Liver (tissue), 9 donors: ENCODE data around the gene FSD1L. TPM values are rescaled to one million over a fixed set of nuclear protein-coding genes. Genes with fewer than 3 reads are reported as not detected.

ENCODE experiments used
- DNase-seq: peaks from one replicate; pipeline ENCODE4 v3.0.0-alpha.2; 2017; ENCODE audit warnings: low spot score
- H3K27ac ChIP-seq, 2 donors: one replicate each; pipeline ENCODE4 v1.7.0; 2013; ENCODE audit warnings: inconsistent platforms in 2 of 2, low read length in 2 of 2, control low read depth in 1 of 2, low read depth in 1 of 2, mild to moderate bottlenecking in 1 of 2
- H3K27me3 ChIP-seq, 4 donors: one replicate each; pipeline versions ENCODE4 v1.6.1 to v1.7.0; 2013; ENCODE audit warnings: low read length in 3 of 4, inconsistent platforms in 1 of 4, mild to moderate bottlenecking in 1 of 4, moderate library complexity in 1 of 4; ENCODE audit not compliant: control insufficient read depth in 4 of 4, insufficient read depth in 4 of 4
- H3K36me3 ChIP-seq, 4 donors: one replicate each; pipeline versions ENCODE4 v1.6.1 to v1.7.0; 2013; ENCODE audit warnings: low read length in 3 of 4, mild to moderate bottlenecking in 3 of 4, low read depth in 1 of 4, moderate library complexity in 1 of 4; ENCODE audit not compliant: control insufficient read depth in 4 of 4, insufficient read depth in 3 of 4
- H3K4me1 ChIP-seq, 4 donors: one replicate each; pipeline versions ENCODE4 v1.6.1 to v1.7.0; 2013; ENCODE audit warnings: low read length in 3 of 4, mild to moderate bottlenecking in 3 of 4, moderate library complexity in 1 of 4; ENCODE audit not compliant: control insufficient read depth in 4 of 4, insufficient read depth in 4 of 4
- H3K4me3 ChIP-seq, 3 donors: one replicate each; pipeline versions ENCODE4 v1.6.1 to v1.7.0; 2013; ENCODE audit warnings: low read length in 3 of 3, control low read depth in 1 of 3, low read depth in 1 of 3, mild to moderate bottlenecking in 1 of 3
- H3K9ac ChIP-seq, 2 donors: one replicate each; pipeline ENCODE4 v1.7.0; 2013; ENCODE audit warnings: low read length in 2 of 2, mild to moderate bottlenecking in 2 of 2, moderate library complexity in 2 of 2, control low read depth in 1 of 2, low read depth in 1 of 2
- H3K9me3 ChIP-seq, 4 donors: one replicate each; pipeline versions ENCODE4 v1.6.1 to v1.7.0; 2013; ENCODE audit warnings: low read length in 3 of 4; ENCODE audit not compliant: control insufficient read depth in 4 of 4
- ATF3 ChIP-seq: IDR thresholded peaks from 2 replicates; pipeline ENCODE4 v1.6.1; 2016; ENCODE audit warnings: antibody characterized with exemption
- CTCF ChIP-seq: fragments of 150-350 bp; IDR thresholded peaks from 2 replicates; pipeline ENCODE4 v1.5.1; 2017; ENCODE audit warnings: improper control_type of control experiment, low read depth, low read length; ENCODE audit not compliant: missing input control
- EGR1 ChIP-seq, 2 donors: IDR thresholded peaks; 2 replicates each; pipeline ENCODE4 v1.6.1; 2016 to 2018; ENCODE audit warnings: antibody characterized with exemption in 2 of 2, low read depth in 2 of 2
- FOXA1 ChIP-seq: IDR thresholded peaks from 2 replicates; pipeline ENCODE4 v1.6.1; 2016; ENCODE audit warnings: antibody characterized with exemption
- FOXA2 ChIP-seq: IDR thresholded peaks from 2 replicates; pipeline ENCODE4 v1.6.1; 2016; ENCODE audit warnings: antibody characterized with exemption
- GABPA ChIP-seq, 2 donors: IDR thresholded peaks in 1 of 2; conservative IDR thresholded peaks in 1 of 2; 2 replicates each; pipeline ENCODE4 v1.6.1; 2016; ENCODE audit warnings: antibody characterized with exemption in 2 of 2, mild to moderate bottlenecking in 1 of 2, moderate library complexity in 1 of 2
- HNF4A ChIP-seq, 2 donors: conservative IDR thresholded peaks; 2 replicates each; pipeline ENCODE4 v1.6.1; 2016; ENCODE audit warnings: antibody characterized with exemption in 2 of 2, mild to moderate bottlenecking in 2 of 2
- HNF4G ChIP-seq: IDR thresholded peaks from 2 replicates; pipeline ENCODE4 v1.6.1; 2016; ENCODE audit warnings: antibody characterized with exemption
- JUND ChIP-seq, 2 donors: IDR thresholded peaks; 2 replicates each; pipeline ENCODE4 v1.6.1; 2016; ENCODE audit warnings: antibody characterized with exemption in 2 of 2
- MAX ChIP-seq: IDR thresholded peaks from 2 replicates; pipeline ENCODE4 v1.6.1; 2016; ENCODE audit warnings: antibody characterized with exemption
- NR2F2 ChIP-seq: IDR thresholded peaks from 2 replicates; pipeline ENCODE4 v1.6.1; 2016; ENCODE audit warnings: antibody characterized with exemption
- RAD21 ChIP-seq, 2 donors: IDR thresholded peaks; 2 replicates each; pipeline ENCODE4 v1.6.1; 2016; ENCODE audit warnings: antibody characterized with exemption in 2 of 2, mild to moderate bottlenecking in 2 of 2
- REST ChIP-seq: IDR thresholded peaks from 2 replicates; pipeline ENCODE4 v1.6.1; 2016; ENCODE audit warnings: antibody characterized with exemption, mild to moderate bottlenecking
- RXRA ChIP-seq, 2 donors: IDR thresholded peaks; 2 replicates each; pipeline ENCODE4 v1.6.1; 2017 to 2018; ENCODE audit warnings: antibody characterized with exemption in 2 of 2, mild to moderate bottlenecking in 1 of 2
- SP1 ChIP-seq: IDR thresholded peaks from 2 replicates; pipeline ENCODE4 v1.6.1; 2018; ENCODE audit warnings: antibody characterized with exemption, mild to moderate bottlenecking
- TAF1 ChIP-seq: conservative IDR thresholded peaks from 2 replicates; pipeline ENCODE4 v1.6.1; 2016; ENCODE audit warnings: antibody characterized with exemption, mild to moderate bottlenecking
- YY1 ChIP-seq: IDR thresholded peaks from 2 replicates; pipeline ENCODE4 v1.6.1; 2016; ENCODE audit warnings: antibody characterized with exemption, mild to moderate bottlenecking
- ZBTB33 ChIP-seq: IDR thresholded peaks from 2 replicates; pipeline ENCODE4 v1.6.1; 2016; ENCODE audit warnings: antibody characterized with exemption
- WGBS: extraction: QIAGEN DNeasy Blood & Tissue Kit; methylation state at CpG from one replicate; pipeline ENCODE4 v1.1.7; 2013; 5-methylcytosine and 5-hydroxymethylcytosine counted together
- polyA plus RNA-seq, 2 donors: library from polyadenylated mRNA; stranded (reverse) in 1 of 2; unstranded in 1 of 2; fragments of 200-250 nt in 1 of 2; fragments of >200 nt in 1 of 2; fragmentation: Nextera tagmentation in 1 of 2; extraction: Ambion mirVana in 1 of 2; gene quantifications; one replicate each; pipeline versions ENCODE4 v1.2.1 to v1.2.3, GENCODE V29; 2013 to 2015
- total RNA-seq, 2 donors: library from RNA; depleted of rRNA; stranded (reverse); fragments of >200 nt; gene quantifications; one replicate each; pipeline ENCODE4 v1.2.3, GENCODE V29; 2014
- donor health status: healthy.
- donor health status: healthy.
- donor health status: healthy.
- donor health status: healthy.
- donor health status: healthy.

Gene FSD1L
- total RNA-seq = 1 to 10 TPM; 2.8 to 3.6 TPM
- 1 to 10 TPM in 1 of 2 donors, under 1 TPM in 1; 0.38 to 1.0 TPM for polyA plus RNA-seq

GRCh38 chr9:105447814-105448812, at the start of gene FSD1L:
TSS of gene FSD1L (plus strand) at chr9:105448034. CDS start at chr9:105448221, 187 bp downstream.
- peak; percentile 92 for DNase-seq
- H3K4me3 ChIP-seq = peak within 1 kb of the TSS; percentile 64 to 87 (median 70)
- H3K27ac ChIP-seq = no peak within 1 kb of the TSS
- H3K9me3 ChIP-seq = no peaks in the 10 kb centered on the region
- no peaks in the 10 kb centered on the region for H3K27me3 ChIP-seq
- H3K9ac ChIP-seq = peak within 1 kb of the TSS in 1 of 2 donors; percentile 23
- TF ChIP-seq RAD21 (IDR thresholded peaks at IDR 0.05) (peak in 1 of 2 donors; percentile 64), FOXA1 (no peak), TAF1 (no peak), NR2F2 (no peak), JUND (IDR thresholded peaks at IDR 0.05) (no peak), HNF4G (no peak), ATF3 (no peak), GABPA (IDR thresholded peaks at IDR 0.05 in 1 of 2, conservative IDR thresholded peaks at IDR 0.05 in 1 of 2) (no peak), SP1 (no peak), YY1 (no peak), MAX (no peak), HNF4A (conservative IDR thresholded peaks at IDR 0.05) (no peak), REST (peak; percentile 19), RXRA (IDR thresholded peaks at IDR 0.05) (no peak), CTCF (peak; percentile 6), EGR1 (IDR thresholded peaks at IDR 0.05; ENCODE audit: low read depth in 2 of 2) (no peak), FOXA2 (no peak), ZBTB33 (no peak)
- no peaks in the 10 kb centered on the region for H3K36me3 ChIP-seq
- peaks cover 0 to 13% (median 8%) of the 10 kb centered on the region in 4 donors for H3K4me1 ChIP-seq
- WGBS = 2% methylated on average over 87 of the region's 87 CpGs
